ENCODE results near the gene OR1F1. TPM values are rescaled to one million over a fixed set of nuclear protein-coding genes. Genes with fewer than 3 reads are reported as not detected.
A peak's percentile ranks its signal among the peaks of the same experiment; 100 is the strongest.

Gene OR1F1
- total RNA-seq, 1 donor from 2014 or later = not detected

DNA sequence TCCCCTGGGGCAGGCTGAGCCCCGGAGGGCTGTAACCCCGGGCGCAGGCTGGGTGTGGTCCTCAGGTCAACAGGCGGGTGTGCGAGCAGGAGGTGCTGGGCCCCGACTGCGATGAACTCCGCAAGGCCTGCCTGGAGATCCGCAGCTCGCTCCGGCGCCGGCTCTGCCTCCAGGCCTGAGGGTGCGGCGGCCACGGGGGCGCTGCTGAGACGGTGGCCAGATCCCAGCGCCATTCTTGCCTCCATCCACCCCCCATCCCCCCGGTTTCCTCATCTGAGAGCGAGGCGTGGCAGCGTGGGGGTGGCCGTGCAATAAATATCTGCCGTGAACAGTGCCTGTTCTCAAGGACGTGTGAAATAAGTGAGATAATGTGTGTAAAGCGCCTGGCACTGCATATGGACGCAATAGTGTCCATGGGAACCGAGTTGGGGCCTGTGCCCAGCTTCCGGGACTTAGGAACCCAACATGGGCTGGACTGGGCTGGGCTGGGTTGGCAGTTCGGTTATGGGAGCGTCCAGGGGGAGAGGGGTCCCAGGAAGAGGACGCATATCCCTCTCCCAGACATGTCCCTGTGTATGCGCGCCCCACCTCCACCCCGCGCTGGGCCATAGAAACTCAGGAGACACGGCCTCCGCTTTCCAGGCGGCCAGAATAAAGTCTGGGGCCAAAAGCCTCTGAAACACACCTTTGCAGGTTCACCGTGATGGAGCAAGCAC is 38.2 kb upstream of the OR1F1 start:
- H4K20me1 ChIP-seq (ENCODE audit: low read depth) = peaks cover 9% of the 10 kb centered on the region
- H2AFZ ChIP-seq (replicated peaks) = peak overlapping the region; percentile 71
- peaks cover 33% of the 10 kb centered on the region for H3K27me3 Mint-ChIP-seq (ENCODE audit: insufficient read depth, low read depth)
- H3K4me1 ChIP-seq = no peaks in the 10 kb centered on the region
- no peak overlapping the region for H3K27ac ChIP-seq
- H3K9me3 Mint-ChIP-seq = peaks cover 13% of the 10 kb centered on the region
- peak overlapping the region; percentile 86 for H3K4me2 ChIP-seq
- H3K36me3 ChIP-seq = no peaks in the 10 kb centered on the region
- H3K4me3 ChIP-seq = peak overlapping the region; percentile 73
- peaks cover 3% of the 10 kb centered on the region for H3K36me3 Mint-ChIP-seq
- peak; percentile 88 for DNase-seq (ENCODE audit: low spot score)
- H3K9me3 ChIP-seq (ENCODE audit: low read depth) = no peaks in the 10 kb centered on the region
- peaks cover 44% of the 10 kb centered on the region for H3K27me3 ChIP-seq
- peak overlapping the region; percentile 91 for H3K4me3 Mint-ChIP-seq
- H3K79me2 ChIP-seq (ENCODE audit: low read depth) = no peaks in the 10 kb centered on the region
- no peak overlapping the region for H3K27ac Mint-ChIP-seq
- H3K4me1 Mint-ChIP-seq = peaks cover 26% of the 10 kb centered on the region
- TF ChIP-seq, protein P1, sequence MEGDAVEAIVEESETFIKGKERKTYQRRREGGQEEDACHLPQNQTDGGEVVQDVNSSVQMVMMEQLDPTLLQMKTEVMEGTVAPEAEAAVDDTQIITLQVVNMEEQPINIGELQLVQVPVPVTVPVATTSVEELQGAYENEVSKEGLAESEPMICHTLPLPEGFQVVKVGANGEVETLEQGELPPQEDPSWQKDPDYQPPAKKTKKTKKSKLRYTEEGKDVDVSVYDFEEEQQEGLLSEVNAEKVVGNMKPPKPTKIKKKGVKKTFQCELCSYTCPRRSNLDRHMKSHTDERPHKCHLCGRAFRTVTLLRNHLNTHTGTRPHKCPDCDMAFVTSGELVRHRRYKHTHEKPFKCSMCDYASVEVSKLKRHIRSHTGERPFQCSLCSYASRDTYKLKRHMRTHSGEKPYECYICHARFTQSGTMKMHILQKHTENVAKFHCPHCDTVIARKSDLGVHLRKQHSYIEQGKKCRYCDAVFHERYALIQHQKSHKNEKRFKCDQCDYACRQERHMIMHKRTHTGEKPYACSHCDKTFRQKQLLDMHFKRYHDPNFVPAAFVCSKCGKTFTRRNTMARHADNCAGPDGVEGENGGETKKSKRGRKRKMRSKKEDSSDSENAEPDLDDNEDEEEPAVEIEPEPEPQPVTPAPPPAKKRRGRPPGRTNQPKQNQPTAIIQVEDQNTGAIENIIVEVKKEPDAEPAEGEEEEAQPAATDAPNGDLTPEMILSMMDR (IDR thresholded peaks at IDR 0.05) = peak; percentile 64
- TF ChIP-seq EZH2phosphoT487 (IDR thresholded peaks at IDR 0.05) (no peak), EZH2 (IDR thresholded peaks at IDR 0.05) (peak; percentile 6)
- peaks cover 41% of the 10 kb centered on the region for H3F3A ChIP-seq (ENCODE audit: low read depth)
- no peak overlapping the region for H3K9ac ChIP-seq

DNA sequence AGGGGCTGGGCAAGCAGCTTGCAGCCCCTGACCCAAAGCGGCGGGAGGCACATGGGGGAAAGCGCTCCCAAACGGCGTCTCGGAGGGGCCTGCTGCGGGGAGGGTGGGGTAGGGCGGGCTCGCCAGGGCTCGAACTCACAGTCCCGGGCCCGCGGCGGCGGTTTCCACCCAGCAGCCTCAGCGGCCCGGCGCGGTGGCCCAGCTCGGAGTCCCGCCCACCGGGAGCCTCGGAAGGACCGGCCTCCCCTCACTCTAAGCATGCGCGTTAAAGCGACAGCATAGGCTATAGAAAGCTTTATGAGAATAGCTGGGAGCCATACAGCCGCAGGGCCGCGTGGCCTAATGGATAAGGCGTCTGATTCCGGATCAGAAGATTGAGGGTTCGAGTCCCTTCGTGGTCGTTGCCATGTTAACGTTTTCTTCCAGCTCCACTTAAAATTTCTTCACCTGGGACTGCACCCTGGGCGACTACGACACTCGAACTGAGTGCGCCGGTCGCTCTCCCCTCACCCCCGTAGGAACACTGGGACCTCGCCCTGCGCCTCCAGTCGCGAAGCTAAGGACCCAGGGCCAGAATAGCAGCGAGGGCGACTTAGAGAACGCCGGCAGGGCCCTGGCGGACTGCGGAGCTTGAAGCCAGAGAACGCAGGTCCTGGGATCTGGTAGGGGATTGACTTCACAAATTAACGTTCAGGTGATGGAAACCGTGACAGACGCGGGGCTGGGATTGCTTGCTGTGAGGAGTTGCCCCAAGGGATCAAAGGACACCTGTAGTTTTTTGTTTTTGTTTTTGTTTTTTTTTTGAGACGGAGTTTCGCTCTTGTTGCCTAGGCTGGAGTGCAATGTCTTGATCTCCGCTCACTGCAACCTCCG is 37.4 kb upstream of the OR1F1 start:
- TF ChIP-seq, protein P1 (IDR thresholded peaks at IDR 0.05) = no peak
- TF ChIP-seq EZH2phosphoT487 (IDR thresholded peaks at IDR 0.05) (no peak), EZH2 (IDR thresholded peaks at IDR 0.05) (no peak)
- no peaks in the 10 kb centered on the region for H3K36me3 ChIP-seq
- Mint-ChIP-seq H3K27me3 (ENCODE audit: insufficient read depth, low read depth) (peaks cover 33% of the 10 kb centered on the region), H3K36me3 (peaks cover 3% of the 10 kb centered on the region), H3K4me3 (peak overlapping the region; percentile 95), H3K4me1 (peaks cover 24% of the 10 kb centered on the region), H3K9me3 (peaks cover 15% of the 10 kb centered on the region), H3K27ac (peak overlapping the region; percentile 83)
- peak overlapping the region; percentile 73 for H3K4me3 ChIP-seq
- peaks cover 9% of the 10 kb centered on the region for H4K20me1 ChIP-seq (ENCODE audit: low read depth)
- H3K27ac ChIP-seq = no peak overlapping the region
- no peaks in the 10 kb centered on the region for H3K9me3 ChIP-seq (ENCODE audit: low read depth)
- peak; percentile 99 for DNase-seq (ENCODE audit: low spot score)
- no peaks in the 10 kb centered on the region for H3K79me2 ChIP-seq (ENCODE audit: low read depth)
- H3K4me2 ChIP-seq = peak overlapping the region; percentile 86
- H2AFZ ChIP-seq (replicated peaks) = peak overlapping the region; percentile 71
- H3F3A ChIP-seq (ENCODE audit: low read depth) = peaks cover 41% of the 10 kb centered on the region
- no peaks in the 10 kb centered on the region for H3K4me1 ChIP-seq
- no peak overlapping the region for H3K9ac ChIP-seq
- H3K27me3 ChIP-seq = peaks cover 52% of the 10 kb centered on the region

DNA sequence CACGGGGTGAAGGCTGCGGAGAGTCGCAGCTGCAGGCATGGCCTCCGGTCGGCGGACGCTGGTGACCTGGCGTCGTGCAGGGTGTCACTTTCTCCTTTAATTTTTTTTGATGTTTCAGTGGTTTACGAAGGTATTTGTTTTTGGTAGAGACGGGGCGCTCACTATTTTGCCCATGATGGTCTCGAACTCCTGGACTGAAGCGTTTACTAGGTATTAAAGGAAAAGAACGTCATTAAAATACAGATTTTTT is 36.1 kb upstream of the OR1F1 start:
- Mint-ChIP-seq H3K27ac (no peak overlapping the region), H3K36me3 (peaks cover 3% of the 10 kb centered on the region), H3K9me3 (peaks cover 17% of the 10 kb centered on the region), H3K4me3 (peak overlapping the region; percentile 94), H3K4me1 (peaks cover 25% of the 10 kb centered on the region), H3K27me3 (ENCODE audit: insufficient read depth, low read depth) (peaks cover 31% of the 10 kb centered on the region)
- Histone ChIP-seq H3K79me2 (ENCODE audit: low read depth) (no peaks in the 10 kb centered on the region), H3K4me3 (peak overlapping the region; percentile 73), H3K36me3 (no peaks in the 10 kb centered on the region), H4K20me1 (ENCODE audit: low read depth) (peaks cover 9% of the 10 kb centered on the region), H2AFZ (replicated peaks) (no peak overlapping the region), H3K9ac (no peak overlapping the region), H3K27me3 (peaks cover 66% of the 10 kb centered on the region), H3F3A (ENCODE audit: low read depth) (peaks cover 49% of the 10 kb centered on the region), H3K9me3 (ENCODE audit: low read depth) (no peaks in the 10 kb centered on the region), H3K4me2 (peak overlapping the region; percentile 73), H3K27ac (no peak overlapping the region), H3K4me1 (no peaks in the 10 kb centered on the region)
- no peak for DNase-seq (ENCODE audit: low spot score)
- TF ChIP-seq EZH2phosphoT487 (IDR thresholded peaks at IDR 0.05) = no peak
- TF ChIP-seq, protein P1 (IDR thresholded peaks at IDR 0.05) = no peak
- TF ChIP-seq EZH2 (IDR thresholded peaks at IDR 0.05) = no peak
